HEK293 (cell line): ENCODE results near the gene NEURL1.

Experiments
- CTCF ChIA-PET: fragments of 350-600 bp; formaldehyde crosslinking; extraction: SDS; loops from one replicate; lab custom pipeline; 2021; ENCODE audit warnings: antibody characterized with exemption; lab: Yijun Ruan, JAX
- POLR2A ChIA-PET: fragments of 300-600 bp; formaldehyde crosslinking; extraction: SDS; loops from one replicate; lab custom pipeline; 2020; ENCODE audit warnings: antibody characterized with exemption, inconsistent platforms; lab: Yijun Ruan, JAX
- H3K27ac ChIP-seq: fragments of 200-500 bp; sonication (Bioruptor generic); 2 replicates; pipeline ENCODE4 v1.5.1; 2014; ENCODE audit warnings: low read depth, low read length, control low read depth, inconsistent platforms; ENCODE audit errors: extremely low read depth
- H3K36me3 ChIP-seq, 2 experiments: fragments of 200-500 bp in 1 of 2; sonication (Bioruptor generic) in 1 of 2; 1 replicate in 1 of 2; 2 replicates in 1 of 2; pipeline ENCODE4 v1.5.1; 2014 to 2017; ENCODE audit warnings: inconsistent platforms in 2 of 2, low read length in 2 of 2; ENCODE audit not compliant: control insufficient read depth in 2 of 2, insufficient read depth in 1 of 2
- H3K4me1 ChIP-seq: fragments of 200-500 bp; sonication (Bioruptor generic); 2 replicates; pipeline ENCODE4 v1.5.1; 2014; ENCODE audit warnings: mild to moderate bottlenecking, low read length, inconsistent platforms; ENCODE audit not compliant: control insufficient read depth, insufficient read depth
- H3K4me3 ChIP-seq: 2 replicates; pipeline ENCODE4 v1.5.1; 2011; ENCODE audit warnings: low read depth, mild to moderate bottlenecking, control low read depth, low read length, moderate library complexity
- H3K9me3 ChIP-seq: fragments of 200-500 bp; sonication (Bioruptor generic); 2 replicates; pipeline ENCODE4 v1.5.1; 2014; ENCODE audit warnings: low read depth, low read length, inconsistent platforms; ENCODE audit not compliant: control insufficient read depth, insufficient read depth
- BCL11B ChIP-seq: fragments of 450-650 bp; formaldehyde crosslinking; IDR thresholded peaks from 2 replicates; pipeline ENCODE4 v1.5.1; 2016; ENCODE audit warnings: low read depth, missing biosample characterization, missing genetic modification characterization
- GLIS2 ChIP-seq: fragments of 450-650 bp; formaldehyde crosslinking; IDR thresholded peaks from 2 replicates; pipeline ENCODE4 v1.5.1; 2016; ENCODE audit warnings: missing biosample characterization, missing genetic modification characterization
- ZFHX2 ChIP-seq: fragments of 450-650 bp; formaldehyde crosslinking; conservative IDR thresholded peaks from 2 replicates; pipeline ENCODE4 v1.5.1; 2016; ENCODE audit warnings: missing biosample characterization, missing genetic modification characterization
- ZNF175 ChIP-seq: fragments of 450-650 bp; formaldehyde crosslinking; IDR thresholded peaks from 2 replicates; pipeline ENCODE4 v1.5.1; 2016; ENCODE audit warnings: missing biosample characterization, missing genetic modification characterization
- ZNF202 ChIP-seq: fragments of 450-650 bp; formaldehyde crosslinking; IDR thresholded peaks from 2 replicates; pipeline ENCODE4 v1.5.1; 2016; ENCODE audit warnings: missing biosample characterization, missing genetic modification characterization, borderline replicate concordance
- ZNF239 ChIP-seq: fragments of 450-650 bp; formaldehyde crosslinking; IDR thresholded peaks from 2 replicates; pipeline ENCODE4 v1.5.1; 2016; ENCODE audit warnings: missing biosample characterization, missing genetic modification characterization
- ZNF335 ChIP-seq: fragments of 450-650 bp; formaldehyde crosslinking; conservative IDR thresholded peaks from 2 replicates; pipeline ENCODE4 v1.5.1; 2016; ENCODE audit warnings: missing biosample characterization, missing genetic modification characterization
- ZNF341 ChIP-seq: fragments of 450-650 bp; formaldehyde crosslinking; IDR thresholded peaks from 2 replicates; pipeline ENCODE4; 2016; ENCODE audit warnings: low read depth, missing biosample characterization, missing genetic modification characterization
- ZNF350 ChIP-seq: fragments of 450-650 bp; formaldehyde crosslinking; IDR thresholded peaks from 2 replicates; pipeline ENCODE4 v1.5.0; 2017; ENCODE audit warnings: missing biosample characterization, mild to moderate bottlenecking, missing genetic modification characterization
- ZNF354C ChIP-seq: fragments of 450-650 bp; formaldehyde crosslinking; IDR thresholded peaks from 2 replicates; pipeline ENCODE4 v1.5.1; 2016; ENCODE audit warnings: missing biosample characterization, missing genetic modification characterization, low read depth, borderline replicate concordance
- ZNF404 ChIP-seq: fragments of 450-650 bp; formaldehyde crosslinking; IDR thresholded peaks from 2 replicates; pipeline ENCODE4 v1.5.1; 2017; ENCODE audit warnings: missing biosample characterization, missing genetic modification characterization
- ZNF473 ChIP-seq: fragments of 450-650 bp; formaldehyde crosslinking; IDR thresholded peaks from 2 replicates; pipeline ENCODE4 v1.5.1; 2017; ENCODE audit warnings: missing biosample characterization, missing genetic modification characterization
- ZNF555 ChIP-seq: fragments of 450-650 bp; formaldehyde crosslinking; conservative IDR thresholded peaks from 2 replicates; pipeline ENCODE4 v1.5.1; 2017; ENCODE audit warnings: missing biosample characterization, mild to moderate bottlenecking, missing genetic modification characterization, inconsistent platforms
- ZNF654 ChIP-seq: fragments of 450-650 bp; formaldehyde crosslinking; IDR thresholded peaks from 2 replicates; pipeline ENCODE4 v1.5.1; 2016; ENCODE audit warnings: low read depth, missing biosample characterization, missing genetic modification characterization
- ZNF664 ChIP-seq: fragments of 450-650 bp; formaldehyde crosslinking; IDR thresholded peaks from 2 replicates; pipeline ENCODE4 v1.5.1; 2016; ENCODE audit warnings: missing biosample characterization, missing genetic modification characterization
- ZNF701 ChIP-seq: fragments of 450-650 bp; formaldehyde crosslinking; IDR thresholded peaks from 2 replicates; pipeline ENCODE4 v1.5.1; 2016; ENCODE audit warnings: missing biosample characterization, missing genetic modification characterization
- ZNF76 ChIP-seq: fragments of 450-650 bp; formaldehyde crosslinking; IDR thresholded peaks from 2 replicates; pipeline ENCODE4; 2016; ENCODE audit warnings: low read depth, missing biosample characterization, missing genetic modification characterization, borderline replicate concordance
- ZNF768 ChIP-seq: fragments of 450-650 bp; formaldehyde crosslinking; IDR thresholded peaks from 2 replicates; pipeline ENCODE4 v1.5.1; 2018; ENCODE audit warnings: missing biosample characterization, mild to moderate bottlenecking, missing genetic modification characterization
- ZNF776 ChIP-seq: fragments of 450-650 bp; formaldehyde crosslinking; IDR thresholded peaks from 2 replicates; pipeline ENCODE4 v1.5.0; 2017; ENCODE audit warnings: missing biosample characterization, missing genetic modification characterization, borderline replicate concordance
- ZNF792 ChIP-seq: fragments of 450-650 bp; formaldehyde crosslinking; IDR thresholded peaks from 2 replicates; pipeline ENCODE4 v1.5.1; 2016; ENCODE audit warnings: missing biosample characterization, missing genetic modification characterization
- ZSCAN16 ChIP-seq: fragments of 450-650 bp; formaldehyde crosslinking; IDR thresholded peaks from 2 replicates; pipeline ENCODE4 v1.5.1; 2016; ENCODE audit warnings: missing biosample characterization, missing genetic modification characterization
- TF ChIP-seq, protein P1 (sequence below): fragments of 450-650 bp; formaldehyde crosslinking; IDR thresholded peaks from 2 replicates; pipeline ENCODE4 v1.5.1; 2016; ENCODE audit warnings: missing biosample characterization, missing genetic modification characterization
- TF ChIP-seq, protein P2 (sequence below): fragments of 450-650 bp; formaldehyde crosslinking; IDR thresholded peaks from 2 replicates; pipeline ENCODE4 v1.5.1; 2016; ENCODE audit warnings: missing biosample characterization, missing genetic modification characterization
- TF ChIP-seq, protein P3 (sequence below): fragments of 450-650 bp; formaldehyde crosslinking; IDR thresholded peaks from 2 replicates; pipeline ENCODE4 v1.5.1; 2016; ENCODE audit warnings: missing biosample characterization, missing genetic modification characterization
- TF ChIP-seq, protein P4 (sequence below): fragments of 450-650 bp; formaldehyde crosslinking; IDR thresholded peaks from 2 replicates; pipeline ENCODE4 v1.5.1; 2016; ENCODE audit warnings: missing biosample characterization, missing genetic modification characterization
- TF ChIP-seq, protein P5 (sequence below): fragments of 450-650 bp; IDR thresholded peaks from 2 replicates; pipeline ENCODE4 v1.5.1; 2018; ENCODE audit warnings: missing biosample characterization, missing genetic modification characterization
- TF ChIP-seq, protein P6 (sequence below): fragments of 450-650 bp; formaldehyde crosslinking; IDR thresholded peaks from 2 replicates; pipeline ENCODE4 v1.5.1; 2016; ENCODE audit warnings: missing biosample characterization, missing genetic modification characterization

The NEURL1 gene

DNA sequence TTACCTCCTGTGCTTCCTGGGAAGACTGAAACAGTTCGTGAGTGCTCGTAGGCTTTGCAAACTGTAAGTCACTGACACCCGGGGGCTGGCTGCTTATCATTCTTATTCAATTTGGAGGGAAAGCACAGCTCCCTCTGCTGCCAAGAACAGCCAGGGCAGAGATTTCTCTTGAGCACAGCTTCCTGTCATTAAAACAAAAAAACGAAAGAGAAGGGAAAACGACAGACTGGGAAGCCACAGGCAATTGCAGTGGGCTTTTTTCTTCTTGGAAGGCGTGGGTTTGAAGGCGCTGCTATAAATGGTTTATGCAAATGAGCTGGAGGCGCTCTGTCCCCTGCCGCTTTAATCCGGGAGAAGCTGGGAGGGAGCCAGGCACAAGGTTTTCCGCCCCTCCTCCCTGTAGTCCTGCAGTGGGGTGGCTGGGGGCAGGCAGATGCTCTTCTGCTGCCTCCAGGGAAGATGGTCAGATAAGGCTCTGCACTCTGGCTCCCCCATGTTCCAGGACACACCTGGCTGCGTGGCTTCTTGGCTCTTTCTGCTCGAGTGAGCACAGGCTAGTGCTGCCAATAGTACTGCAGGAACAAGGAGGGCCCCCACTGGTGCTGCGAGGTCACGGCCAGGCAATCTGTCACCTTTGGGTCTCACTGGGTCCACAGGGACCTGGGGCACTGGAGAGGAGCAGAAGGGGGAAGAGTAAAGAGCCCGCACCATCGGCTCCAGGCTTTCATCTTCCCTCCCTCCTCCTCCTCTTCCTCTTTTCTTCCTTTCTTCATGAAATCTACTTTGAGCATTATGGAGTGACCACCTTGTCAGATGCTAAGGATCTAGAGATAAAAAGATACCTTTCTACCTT, 49.5 kb downstream of the NEURL1 start:
- peak overlapping the region; percentile 15 for H3K4me3 ChIP-seq
- H3K36me3 ChIP-seq = no peaks in the 10 kb centered on the region
- no peak overlapping the region for H3K27ac ChIP-seq
- peaks cover 6% of the 10 kb centered on the region for H3K4me1 ChIP-seq
- H3K9me3 ChIP-seq = no peaks in the 10 kb centered on the region
- ChIA-PET POLR2A (interaction anchor here (0.6 to 1.0 kb wide), 2 partner anchors 10 to 50 kb away, joined by 3 to 4 read pairs; partner anchors contain the start of gene NEURL1), CTCF (interaction anchor here (0.7 to 1.7 kb wide), 16 partner anchors 10 to 89 kb away, joined by 3 to 7 read pairs (median 4); no protein-coding TSS in a partner anchor)
- TF ChIP-seq ZNF354C = no peak
- no peak for TF ChIP-seq ZNF792 (tag by site-specific recombination)
- 0 out of 2 replicates have a peak, but pooled peaks have one; percentile 14 for TF ChIP-seq ZNF335 (tag by site-specific recombination)
- no peak for TF ChIP-seq ZNF701 (tag by site-specific recombination)
- TF ChIP-seq, protein P1, sequence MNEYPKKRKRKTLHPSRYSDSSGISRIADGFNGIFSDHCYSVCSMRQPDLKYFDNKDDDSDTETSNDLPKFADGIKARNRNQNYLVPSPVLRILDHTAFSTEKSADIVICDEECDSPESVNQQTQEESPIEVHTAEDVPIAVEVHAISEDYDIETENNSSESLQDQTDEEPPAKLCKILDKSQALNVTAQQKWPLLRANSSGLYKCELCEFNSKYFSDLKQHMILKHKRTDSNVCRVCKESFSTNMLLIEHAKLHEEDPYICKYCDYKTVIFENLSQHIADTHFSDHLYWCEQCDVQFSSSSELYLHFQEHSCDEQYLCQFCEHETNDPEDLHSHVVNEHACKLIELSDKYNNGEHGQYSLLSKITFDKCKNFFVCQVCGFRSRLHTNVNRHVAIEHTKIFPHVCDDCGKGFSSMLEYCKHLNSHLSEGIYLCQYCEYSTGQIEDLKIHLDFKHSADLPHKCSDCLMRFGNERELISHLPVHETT = no peak
- no peak for TF ChIP-seq ZNF664
- peak; percentile 70; the same call in 1 of the 2 replicates for TF ChIP-seq ZSCAN16
- TF ChIP-seq ZNF473 (tag by site-specific recombination) = no peak
- TF ChIP-seq, protein P2, sequence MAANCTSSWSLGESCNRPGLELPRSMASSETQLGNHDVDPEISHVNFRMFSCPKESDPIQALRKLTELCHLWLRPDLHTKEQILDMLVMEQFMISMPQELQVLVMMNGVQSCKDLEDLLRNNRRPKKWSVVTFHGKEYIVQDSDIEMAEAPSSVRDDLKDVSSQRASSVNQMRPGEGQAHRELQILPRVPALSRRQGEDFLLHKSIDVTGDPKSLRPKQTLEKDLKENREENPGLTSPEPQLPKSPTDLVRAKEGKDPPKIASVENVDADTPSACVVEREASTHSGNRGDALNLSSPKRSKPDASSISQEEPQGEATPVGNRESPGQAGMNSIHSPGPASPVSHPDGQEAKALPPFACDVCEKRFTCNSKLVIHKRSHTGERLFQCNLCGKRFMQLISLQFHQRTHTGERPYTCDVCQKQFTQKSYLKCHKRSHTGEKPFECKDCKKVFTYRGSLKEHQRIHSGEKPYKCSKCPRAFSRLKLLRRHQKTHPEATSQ (tag by site-specific recombination) = no peak
- TF ChIP-seq ZNF175 (tag by site-specific recombination) = no peak
- peak; percentile 61 for TF ChIP-seq ZFHX2 (tag by site-specific recombination)
- TF ChIP-seq ZNF555 (tag by site-specific recombination) = no peak
- no peak for TF ChIP-seq ZNF404 (tag by site-specific recombination)
- peak; percentile 18; the same call in 1 of the 2 replicates for TF ChIP-seq ZNF654 (tag by site-specific recombination)
- peak; percentile 73 for TF ChIP-seq GLIS2 (tag by site-specific recombination)
- TF ChIP-seq, protein P3, sequence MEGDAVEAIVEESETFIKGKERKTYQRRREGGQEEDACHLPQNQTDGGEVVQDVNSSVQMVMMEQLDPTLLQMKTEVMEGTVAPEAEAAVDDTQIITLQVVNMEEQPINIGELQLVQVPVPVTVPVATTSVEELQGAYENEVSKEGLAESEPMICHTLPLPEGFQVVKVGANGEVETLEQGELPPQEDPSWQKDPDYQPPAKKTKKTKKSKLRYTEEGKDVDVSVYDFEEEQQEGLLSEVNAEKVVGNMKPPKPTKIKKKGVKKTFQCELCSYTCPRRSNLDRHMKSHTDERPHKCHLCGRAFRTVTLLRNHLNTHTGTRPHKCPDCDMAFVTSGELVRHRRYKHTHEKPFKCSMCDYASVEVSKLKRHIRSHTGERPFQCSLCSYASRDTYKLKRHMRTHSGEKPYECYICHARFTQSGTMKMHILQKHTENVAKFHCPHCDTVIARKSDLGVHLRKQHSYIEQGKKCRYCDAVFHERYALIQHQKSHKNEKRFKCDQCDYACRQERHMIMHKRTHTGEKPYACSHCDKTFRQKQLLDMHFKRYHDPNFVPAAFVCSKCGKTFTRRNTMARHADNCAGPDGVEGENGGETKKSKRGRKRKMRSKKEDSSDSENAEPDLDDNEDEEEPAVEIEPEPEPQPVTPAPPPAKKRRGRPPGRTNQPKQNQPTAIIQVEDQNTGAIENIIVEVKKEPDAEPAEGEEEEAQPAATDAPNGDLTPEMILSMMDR (tag by site-specific recombination) = peak; percentile 64
- TF ChIP-seq, protein P4, sequence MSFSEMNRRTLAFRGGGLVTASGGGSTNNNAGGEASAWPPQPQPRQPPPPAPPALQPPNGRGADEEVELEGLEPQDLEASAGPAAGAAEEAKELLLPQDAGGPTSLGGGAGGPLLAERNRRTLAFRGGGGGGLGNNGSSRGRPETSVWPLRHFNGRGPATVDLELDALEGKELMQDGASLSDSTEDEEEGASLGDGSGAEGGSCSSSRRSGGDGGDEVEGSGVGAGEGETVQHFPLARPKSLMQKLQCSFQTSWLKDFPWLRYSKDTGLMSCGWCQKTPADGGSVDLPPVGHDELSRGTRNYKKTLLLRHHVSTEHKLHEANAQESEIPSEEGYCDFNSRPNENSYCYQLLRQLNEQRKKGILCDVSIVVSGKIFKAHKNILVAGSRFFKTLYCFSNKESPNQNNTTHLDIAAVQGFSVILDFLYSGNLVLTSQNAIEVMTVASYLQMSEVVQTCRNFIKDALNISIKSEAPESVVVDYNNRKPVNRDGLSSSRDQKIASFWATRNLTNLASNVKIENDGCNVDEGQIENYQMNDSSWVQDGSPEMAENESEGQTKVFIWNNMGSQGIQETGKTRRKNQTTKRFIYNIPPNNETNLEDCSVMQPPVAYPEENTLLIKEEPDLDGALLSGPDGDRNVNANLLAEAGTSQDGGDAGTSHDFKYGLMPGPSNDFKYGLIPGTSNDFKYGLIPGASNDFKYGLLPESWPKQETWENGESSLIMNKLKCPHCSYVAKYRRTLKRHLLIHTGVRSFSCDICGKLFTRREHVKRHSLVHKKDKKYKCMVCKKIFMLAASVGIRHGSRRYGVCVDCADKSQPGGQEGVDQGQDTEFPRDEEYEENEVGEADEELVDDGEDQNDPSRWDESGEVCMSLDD (tag by site-specific recombination) = no peak
- TF ChIP-seq ZNF350 = no peak
- TF ChIP-seq, protein P5, sequence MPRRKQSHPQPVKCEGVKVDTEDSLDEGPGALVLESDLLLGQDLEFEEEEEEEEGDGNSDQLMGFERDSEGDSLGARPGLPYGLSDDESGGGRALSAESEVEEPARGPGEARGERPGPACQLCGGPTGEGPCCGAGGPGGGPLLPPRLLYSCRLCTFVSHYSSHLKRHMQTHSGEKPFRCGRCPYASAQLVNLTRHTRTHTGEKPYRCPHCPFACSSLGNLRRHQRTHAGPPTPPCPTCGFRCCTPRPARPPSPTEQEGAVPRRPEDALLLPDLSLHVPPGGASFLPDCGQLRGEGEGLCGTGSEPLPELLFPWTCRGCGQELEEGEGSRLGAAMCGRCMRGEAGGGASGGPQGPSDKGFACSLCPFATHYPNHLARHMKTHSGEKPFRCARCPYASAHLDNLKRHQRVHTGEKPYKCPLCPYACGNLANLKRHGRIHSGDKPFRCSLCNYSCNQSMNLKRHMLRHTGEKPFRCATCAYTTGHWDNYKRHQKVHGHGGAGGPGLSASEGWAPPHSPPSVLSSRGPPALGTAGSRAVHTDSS (tag by site-specific recombination) = peak; percentile 74
- TF ChIP-seq ZNF76 (tag by site-specific recombination) = no peak
- no peak for TF ChIP-seq ZNF768
- no peak for TF ChIP-seq ZNF239 (tag by site-specific recombination)
- no peak for TF ChIP-seq ZNF776 (tag by site-specific recombination)
- TF ChIP-seq, protein P6, sequence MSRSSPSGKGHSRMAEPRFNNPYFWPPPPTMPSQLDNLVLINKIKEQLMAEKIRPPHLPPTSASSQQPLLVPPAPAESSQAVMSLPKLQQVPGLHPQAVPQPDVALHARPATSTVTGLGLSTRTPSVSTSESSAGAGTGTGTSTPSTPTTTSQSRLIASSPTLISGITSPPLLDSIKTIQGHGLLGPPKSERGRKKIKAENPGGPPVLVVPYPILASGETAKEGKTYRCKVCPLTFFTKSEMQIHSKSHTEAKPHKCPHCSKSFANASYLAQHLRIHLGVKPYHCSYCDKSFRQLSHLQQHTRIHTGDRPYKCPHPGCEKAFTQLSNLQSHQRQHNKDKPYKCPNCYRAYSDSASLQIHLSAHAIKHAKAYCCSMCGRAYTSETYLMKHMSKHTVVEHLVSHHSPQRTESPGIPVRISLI (tag by site-specific recombination) = peak; percentile 85
- TF ChIP-seq ZNF341 (tag by site-specific recombination) = peak; percentile 87
- TF ChIP-seq ZNF202 (tag by site-specific recombination) = no peak
- TF ChIP-seq BCL11B (tag by site-specific recombination) = no peak
